Measurements from ENCODE around the gene AMHR2.

DNA sequence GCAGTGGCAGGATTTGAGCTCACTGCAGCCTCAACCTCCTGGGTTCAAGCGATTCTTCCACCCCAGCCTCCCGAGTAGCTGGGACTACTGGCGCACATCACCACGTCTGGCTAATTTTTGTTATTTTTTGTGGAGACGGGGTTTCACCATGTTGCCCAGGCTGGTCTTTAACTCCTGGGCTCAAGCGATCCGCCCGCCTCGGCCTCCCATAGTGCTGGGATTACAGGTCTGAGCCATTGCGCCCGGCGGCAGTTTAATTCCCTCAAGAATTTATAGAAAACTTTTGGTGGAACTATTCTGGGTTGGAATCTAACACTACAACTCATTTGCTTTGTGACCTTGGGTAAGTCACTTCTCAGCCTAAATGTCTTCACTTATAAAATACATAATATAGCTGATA lies 45.4 kb upstream of the AMHR2 start:
- TF ChIP-seq, protein P1, sequence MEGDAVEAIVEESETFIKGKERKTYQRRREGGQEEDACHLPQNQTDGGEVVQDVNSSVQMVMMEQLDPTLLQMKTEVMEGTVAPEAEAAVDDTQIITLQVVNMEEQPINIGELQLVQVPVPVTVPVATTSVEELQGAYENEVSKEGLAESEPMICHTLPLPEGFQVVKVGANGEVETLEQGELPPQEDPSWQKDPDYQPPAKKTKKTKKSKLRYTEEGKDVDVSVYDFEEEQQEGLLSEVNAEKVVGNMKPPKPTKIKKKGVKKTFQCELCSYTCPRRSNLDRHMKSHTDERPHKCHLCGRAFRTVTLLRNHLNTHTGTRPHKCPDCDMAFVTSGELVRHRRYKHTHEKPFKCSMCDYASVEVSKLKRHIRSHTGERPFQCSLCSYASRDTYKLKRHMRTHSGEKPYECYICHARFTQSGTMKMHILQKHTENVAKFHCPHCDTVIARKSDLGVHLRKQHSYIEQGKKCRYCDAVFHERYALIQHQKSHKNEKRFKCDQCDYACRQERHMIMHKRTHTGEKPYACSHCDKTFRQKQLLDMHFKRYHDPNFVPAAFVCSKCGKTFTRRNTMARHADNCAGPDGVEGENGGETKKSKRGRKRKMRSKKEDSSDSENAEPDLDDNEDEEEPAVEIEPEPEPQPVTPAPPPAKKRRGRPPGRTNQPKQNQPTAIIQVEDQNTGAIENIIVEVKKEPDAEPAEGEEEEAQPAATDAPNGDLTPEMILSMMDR (IDR thresholded peaks at IDR 0.05): no peak
- no peak for TF ChIP-seq POLR2A (IDR thresholded peaks at IDR 0.05)
